OCI-LY3 (cell line): ENCODE data around the gene LAMTOR3.

Experiments
- EZH2phosphoT487 ChIP-seq: fragments of 200-600 bp; shearing (Covaris generic); IDR thresholded peaks from 2 replicates; pipeline ENCODE4 v1.6.1; 2018; ENCODE audit warnings: antibody characterized with exemption, mixed run types, low read depth
- TF ChIP-seq, protein P1 (sequence below): fragments of 200-600, 300-600 bp; sonication (generic); IDR thresholded peaks from 2 replicates; pipeline ENCODE4 v1.5.1; 2014; ENCODE audit warnings: antibody characterized with exemption, low read length, low read depth

DNA sequence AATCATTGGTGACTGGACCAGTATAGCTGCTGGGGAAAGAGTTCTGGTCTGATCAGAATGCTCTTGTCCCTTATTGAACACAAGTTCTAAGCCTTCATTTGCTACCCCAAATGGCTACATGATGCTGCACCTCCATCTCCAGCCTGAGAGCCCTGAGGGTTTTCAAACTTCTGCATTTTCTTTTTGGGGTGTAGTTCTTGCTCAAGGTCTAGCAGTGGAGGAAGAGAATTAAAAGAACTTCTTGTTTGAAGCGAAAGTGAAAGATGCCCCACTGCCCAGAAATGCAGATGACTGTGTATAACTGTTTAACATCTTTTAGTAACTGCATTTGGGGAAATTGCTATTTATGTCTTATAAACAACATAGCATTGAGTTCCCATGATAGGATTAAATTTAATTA, 38.5 kb downstream of the LAMTOR3 start:
- TF ChIP-seq, protein P1, sequence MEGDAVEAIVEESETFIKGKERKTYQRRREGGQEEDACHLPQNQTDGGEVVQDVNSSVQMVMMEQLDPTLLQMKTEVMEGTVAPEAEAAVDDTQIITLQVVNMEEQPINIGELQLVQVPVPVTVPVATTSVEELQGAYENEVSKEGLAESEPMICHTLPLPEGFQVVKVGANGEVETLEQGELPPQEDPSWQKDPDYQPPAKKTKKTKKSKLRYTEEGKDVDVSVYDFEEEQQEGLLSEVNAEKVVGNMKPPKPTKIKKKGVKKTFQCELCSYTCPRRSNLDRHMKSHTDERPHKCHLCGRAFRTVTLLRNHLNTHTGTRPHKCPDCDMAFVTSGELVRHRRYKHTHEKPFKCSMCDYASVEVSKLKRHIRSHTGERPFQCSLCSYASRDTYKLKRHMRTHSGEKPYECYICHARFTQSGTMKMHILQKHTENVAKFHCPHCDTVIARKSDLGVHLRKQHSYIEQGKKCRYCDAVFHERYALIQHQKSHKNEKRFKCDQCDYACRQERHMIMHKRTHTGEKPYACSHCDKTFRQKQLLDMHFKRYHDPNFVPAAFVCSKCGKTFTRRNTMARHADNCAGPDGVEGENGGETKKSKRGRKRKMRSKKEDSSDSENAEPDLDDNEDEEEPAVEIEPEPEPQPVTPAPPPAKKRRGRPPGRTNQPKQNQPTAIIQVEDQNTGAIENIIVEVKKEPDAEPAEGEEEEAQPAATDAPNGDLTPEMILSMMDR, result no peak
- no peak for TF ChIP-seq EZH2phosphoT487
